Measurements from ENCODE around the gene ZNF407. TPM values are rescaled to one million over a fixed set of nuclear protein-coding genes. Genes with fewer than 3 reads are reported as not detected.

ZNF407 gene
- total and polyA plus RNA-seq, 7 donors, result 2.4 to 10.2 (median 7.9) TPM

GRCh38 chr18:75041586-75041985 is 443.9 kb downstream of the ZNF407 start:
- Histone ChIP-seq H3K27ac (no peak overlapping the region), H3K9me3 (no peaks in the 10 kb centered on the region), H3K4me1 (no peaks in the 10 kb centered on the region), H3K4me3 (no peak overlapping the region), H3K27me3 (ENCODE audit: insufficient read depth in 3 of 3, low read length in 2 of 3) (no peaks in the 10 kb centered on the region), H3K36me3 (ENCODE audit: insufficient read depth in 1 of 2, low read depth in 1 of 2) (no peaks in the 10 kb centered on the region)
- peak; percentile 12 for TF ChIP-seq CTCF (IDR thresholded peaks at IDR 0.05)
- ATAC-seq (no peak), DNase-seq (no peak)
- 85 to 92% (median 90%) methylated on average over 8 of the region's 8 CpGs for WGBS, 3 donors
- intact Hi-C loops (cut with DNase I), result no loop called here

- Histone ChIP-seq H3K4me3 (no peak overlapping the region), H3K9me3 (no peaks in the 10 kb centered on the region), H3K27ac (no peak overlapping the region), H3K27me3 (ENCODE audit: insufficient read depth in 3 of 3, low read length in 2 of 3) (no peaks in the 10 kb centered on the region), H3K36me3 (ENCODE audit: insufficient read depth in 1 of 2, low read depth in 1 of 2) (no peaks in the 10 kb centered on the region), H3K4me1 (no peaks in the 10 kb centered on the region)
- WGBS, 3 donors, result 80 to 95% (median 95%) methylated on average over 4 of the region's 4 CpGs
- ATAC-seq (no peak), DNase-seq (no peak)
- TF ChIP-seq CTCF (IDR thresholded peaks at IDR 0.05), result no peak
- intact Hi-C loops (cut with DNase I), result no loop called here
Measured at GRCh38 chr18:75043478-75043877, 445.8 kb downstream of the ZNF407 start.

- Histone ChIP-seq H3K27ac (no peak overlapping the region), H3K4me3 (no peak overlapping the region), H3K27me3 (ENCODE audit: insufficient read depth in 3 of 3, low read length in 2 of 3) (no peaks in the 10 kb centered on the region), H3K4me1 (no peaks in the 10 kb centered on the region), H3K9me3 (no peaks in the 10 kb centered on the region), H3K36me3 (ENCODE audit: insufficient read depth in 1 of 2, low read depth in 1 of 2) (no peaks in the 10 kb centered on the region)
- DNase-seq (no peak), ATAC-seq (no peak)
- WGBS, 3 donors, result 92 to 96% (median 93%) methylated on average over 9 of the region's 9 CpGs
- intact Hi-C loops (cut with DNase I), result no loop called here
- no peak for TF ChIP-seq CTCF (IDR thresholded peaks at IDR 0.05)
Measured at GRCh38 chr18:75044296-75044695, 446.6 kb downstream of the ZNF407 start.

- WGBS, 3 donors, result 91 to 95% (median 94%) methylated on average over 5 of the region's 5 CpGs
- Histone ChIP-seq H3K27ac (no peak overlapping the region), H3K27me3 (ENCODE audit: insufficient read depth in 3 of 3, low read length in 2 of 3) (no peaks in the 10 kb centered on the region), H3K4me1 (no peaks in the 10 kb centered on the region), H3K9me3 (no peaks in the 10 kb centered on the region), H3K4me3 (no peak overlapping the region), H3K36me3 (ENCODE audit: insufficient read depth in 1 of 2, low read depth in 1 of 2) (no peaks in the 10 kb centered on the region)
- TF ChIP-seq CTCF (IDR thresholded peaks at IDR 0.05), result no peak
- ATAC-seq (no peak), DNase-seq (no peak)
- intact Hi-C loops (cut with DNase I), result no loop called here
Measured at GRCh38 chr18:75044791-75045190, 447.1 kb downstream of the ZNF407 start.

- 77 to 83% (median 80%) methylated on average over 4 of the region's 4 CpGs for WGBS, 3 donors
- Histone ChIP-seq H3K36me3 (ENCODE audit: insufficient read depth in 1 of 2, low read depth in 1 of 2) (no peaks in the 10 kb centered on the region), H3K27ac (no peak overlapping the region), H3K9me3 (no peaks in the 10 kb centered on the region), H3K27me3 (ENCODE audit: insufficient read depth in 3 of 3, low read length in 2 of 3) (no peaks in the 10 kb centered on the region), H3K4me3 (no peak overlapping the region), H3K4me1 (no peaks in the 10 kb centered on the region)
- TF ChIP-seq CTCF (IDR thresholded peaks at IDR 0.05), result no peak
- DNase-seq (no peak), ATAC-seq (no peak)
- intact Hi-C loops (cut with DNase I), result no loop called here
Measured at GRCh38 chr18:75045272-75045671, 447.6 kb downstream of the ZNF407 start.

Measured in psoas muscle (tissue), 8 donors.